NCI-H69 (cell line): Measurements from ENCODE around the gene CHEK2.
"Not testable (repeated sequence)": the region's sequence is repeated elsewhere in the genome, so short reads cannot be mapped to it uniquely, and the experiment has no call there.

Experiments used
- DNase-seq: peaks from one replicate; lab custom pipeline; 2025; lab: John Stamatoyannopoulos, UW

CHEK2 gene

GRCh38 chr22:28689796-28690195, 51.8 kb downstream of the CHEK2 start:
- not testable (repeated sequence) for DNase-seq

- DNase-seq, result not testable (repeated sequence)
Observed at GRCh38 chr22:28682966-28683365, 58.7 kb downstream of the CHEK2 start.

- DNase-seq, result peak; percentile 31
Observed at GRCh38 chr22:28680813-28681490, 60.7 kb downstream of the CHEK2 start.

GRCh38 chr22:28679611-28680287, 61.9 kb downstream of the CHEK2 start, which contains the start of gene TTC28:
TSS of gene TTC28 (minus strand) at chr22:28679840. CDS start at chr22:28679723, 117 bp downstream.
- peak; percentile 96 for DNase-seq

- DNase-seq, result peak; percentile 76
Observed at GRCh38 chr22:28678778-28679610, 62.6 kb downstream of the CHEK2 start.

- DNase-seq, result not testable (repeated sequence)
Observed at GRCh38 chr22:28678170-28678569, 63.5 kb downstream of the CHEK2 start.

GRCh38 chr22:28674121-28674563, 67.5 kb downstream of the CHEK2 start:
- DNase-seq, result no peak

GRCh38 chr22:28670756-28671155, 70.9 kb downstream of the CHEK2 start:
- DNase-seq, result no peak

- no peak for DNase-seq
Observed at GRCh38 chr22:28670161-28670560, 71.5 kb downstream of the CHEK2 start.

GRCh38 chr22:28669387-28669786, 72.2 kb downstream of the CHEK2 start:
- DNase-seq, result no peak

- not testable (repeated sequence) for DNase-seq
Observed at GRCh38 chr22:28663569-28663942, 78.1 kb downstream of the CHEK2 start.

- DNase-seq, result no peak
Observed at GRCh38 chr22:28658448-28658847, 83.2 kb downstream of the CHEK2 start.

- DNase-seq, result no peak
Observed at GRCh38 chr22:28656181-28656580, 85.4 kb downstream of the CHEK2 start.

GRCh38 chr22:28650463-28650862, 91.2 kb downstream of the CHEK2 start:
- DNase-seq, result no peak

- no peak for DNase-seq
Observed at GRCh38 chr22:28648792-28649191, 92.8 kb downstream of the CHEK2 start.

- DNase-seq, result no peak
Observed at GRCh38 chr22:28647216-28647615, 94.4 kb downstream of the CHEK2 start.

- no peak for DNase-seq
Observed at GRCh38 chr22:28639321-28639720, 102.3 kb downstream of the CHEK2 start.
